HG02623 (cell line): Measurements from ENCODE around the gene FBP1.
"Not testable (repeated sequence)": the region's sequence is repeated elsewhere in the genome, so short reads cannot be mapped to it uniquely, and the experiment has no call there.

Experiments used
- ATAC-seq: cut with Tn5 transposase; IDR thresholded peaks from one replicate; pipeline ENCODE4 v1.9.1; 2021; ENCODE audit warnings: moderate library complexity; ENCODE audit not compliant: unreplicated experiment

The FBP1 gene

DNA sequence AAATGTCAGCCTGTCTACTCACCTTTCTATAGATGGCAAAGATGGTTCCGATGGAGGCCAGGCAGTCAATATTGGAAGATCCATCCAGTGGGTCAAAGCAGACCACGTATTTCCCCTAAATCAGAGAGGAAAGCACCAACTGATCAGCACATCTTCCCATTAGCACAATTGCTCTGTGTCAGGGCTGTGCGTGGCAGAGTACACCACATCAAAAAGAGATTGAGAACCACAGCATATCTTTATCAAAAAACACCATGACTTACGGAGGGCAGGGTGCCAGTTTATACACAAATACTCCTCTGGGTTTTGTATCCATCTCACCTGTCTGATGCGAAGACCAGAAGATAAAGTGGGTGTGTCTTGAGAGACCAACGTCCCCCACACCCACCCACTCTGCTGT lies 54.8 kb downstream of the FBP1 start:
- ATAC-seq, result no peak

DNA sequence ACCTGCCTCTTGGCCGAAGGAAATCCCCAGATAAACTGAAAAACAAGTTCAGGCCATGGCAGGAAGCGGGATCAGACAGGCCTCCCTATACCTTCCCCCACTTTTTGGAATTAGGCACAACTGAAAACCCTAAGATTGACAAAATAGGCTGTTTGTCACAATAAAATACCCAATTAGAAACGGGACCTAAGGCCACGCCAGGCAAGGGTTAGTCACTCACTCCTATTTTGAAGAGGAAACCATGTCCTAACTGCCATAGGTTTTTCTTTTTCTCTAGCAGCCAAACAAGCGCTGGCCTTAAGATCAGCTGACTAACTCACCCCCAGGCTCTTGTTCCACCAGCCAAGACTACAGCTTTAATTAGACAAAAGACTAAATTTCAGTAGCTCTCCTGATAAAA lies 57.6 kb downstream of the FBP1 start:
- no peak for ATAC-seq

GRCh38 chr9:94577571-94577970 lies 61.7 kb downstream of the FBP1 start:
- ATAC-seq, result no peak

- ATAC-seq, result no peak
Measured at GRCh38 chr9:94577036-94577435, 62.3 kb downstream of the FBP1 start.

DNA sequence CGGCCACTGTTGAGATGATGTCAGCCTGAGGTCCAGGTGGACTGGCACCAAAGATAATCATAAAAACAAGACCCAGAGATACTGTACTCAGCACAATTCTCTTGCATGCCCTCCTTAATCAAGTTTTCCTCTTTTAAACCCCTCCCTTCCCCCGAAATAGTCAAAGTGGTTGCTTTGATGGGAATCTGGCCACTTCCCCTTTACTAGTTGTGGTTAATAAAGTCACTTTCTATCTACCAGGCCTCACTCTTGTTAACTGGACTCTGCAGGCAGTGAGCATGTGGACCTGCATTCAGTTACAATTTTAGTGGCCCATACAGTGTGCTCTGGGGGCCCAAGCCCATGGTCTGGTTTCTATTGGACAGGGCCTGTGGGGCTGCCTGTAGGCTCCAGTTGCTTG lies 63.2 kb downstream of the FBP1 start:
- ATAC-seq, result no peak

DNA sequence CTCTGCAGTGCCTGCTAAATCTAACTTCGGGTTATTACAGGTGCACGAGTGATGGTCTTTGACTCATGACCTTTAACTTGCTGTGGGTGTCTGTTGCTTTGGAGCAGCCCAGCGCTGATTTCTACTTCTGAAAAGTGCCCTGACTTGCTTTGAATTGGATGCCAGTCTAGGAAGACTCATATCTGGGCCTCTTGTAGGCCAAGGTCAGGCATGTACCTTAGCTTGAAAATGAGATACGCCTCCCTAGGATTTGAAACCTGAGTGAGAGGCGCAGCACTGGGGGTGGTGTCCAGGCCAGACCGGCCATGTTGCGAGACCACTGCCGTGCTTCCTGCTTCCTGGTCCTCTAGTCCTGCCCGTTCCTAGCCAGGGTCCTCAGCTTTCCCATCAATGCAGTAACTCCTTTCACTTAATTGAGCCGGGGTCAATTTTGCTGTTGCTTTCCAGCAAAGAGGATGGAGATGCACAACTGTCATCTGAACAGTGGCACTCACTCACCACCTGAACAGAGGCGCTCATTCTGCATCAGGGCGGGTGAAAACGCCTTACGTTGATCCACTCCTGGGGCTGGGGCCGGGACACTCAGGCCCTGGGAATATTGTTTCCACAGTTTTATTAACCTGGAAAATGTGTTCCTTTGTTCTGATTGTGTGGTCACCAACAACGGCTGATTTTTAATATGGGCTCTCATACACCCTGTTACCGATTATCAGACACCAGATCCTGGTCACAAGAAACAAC lies 70.2 kb downstream of the FBP1 start:
- no peak for ATAC-seq

- ATAC-seq, result no peak
Measured at GRCh38 chr9:94568250-94568889, 70.9 kb downstream of the FBP1 start.

- ATAC-seq, result no peak
Measured at GRCh38 chr9:94567271-94567670, 72.0 kb downstream of the FBP1 start.

DNA sequence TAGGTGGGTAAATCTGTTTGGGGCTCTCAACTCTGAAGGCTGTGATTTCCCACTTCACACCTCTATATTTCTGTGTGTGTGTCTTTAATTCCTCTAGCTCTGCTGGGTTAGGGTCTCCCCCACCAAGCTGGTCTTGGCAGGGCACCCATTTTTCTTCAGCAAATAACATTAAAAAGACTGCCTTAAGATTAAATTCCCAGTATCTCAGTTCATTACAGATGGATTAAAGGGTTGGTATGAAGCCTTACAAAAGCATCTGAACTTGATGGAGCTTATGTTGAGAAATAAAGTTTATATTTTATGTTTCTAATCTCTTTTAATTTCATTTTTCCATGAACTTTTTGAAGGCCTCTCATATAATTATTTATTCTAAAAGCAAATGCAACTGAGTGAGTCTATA lies 72.8 kb downstream of the FBP1 start:
- no peak for ATAC-seq

GRCh38 chr9:94564279-94564678 lies 75.0 kb downstream of the FBP1 start:
- not testable (repeated sequence) for ATAC-seq

GRCh38 chr9:94563548-94563947 lies 75.8 kb downstream of the FBP1 start:
- no peak for ATAC-seq

DNA sequence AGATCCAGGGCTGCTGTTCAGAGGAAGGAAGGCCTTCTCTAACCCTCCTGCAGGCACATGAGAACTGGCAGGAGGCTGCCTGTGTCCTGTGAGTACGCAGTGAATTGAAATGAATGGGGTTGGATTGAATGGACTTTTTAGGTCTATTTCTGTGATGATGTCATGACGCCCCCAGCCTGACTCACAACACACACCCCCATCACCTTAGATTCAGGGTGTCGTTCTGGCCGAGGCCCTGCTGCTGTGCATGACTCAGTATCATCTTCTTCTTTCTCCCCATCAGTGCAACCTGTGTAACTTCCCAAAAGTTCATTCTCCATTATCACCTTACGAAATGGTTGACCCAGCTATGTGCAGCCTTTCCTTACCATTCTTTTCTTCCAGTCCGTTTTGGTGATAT lies 79.1 kb downstream of the FBP1 start:
- ATAC-seq, result no peak

DNA sequence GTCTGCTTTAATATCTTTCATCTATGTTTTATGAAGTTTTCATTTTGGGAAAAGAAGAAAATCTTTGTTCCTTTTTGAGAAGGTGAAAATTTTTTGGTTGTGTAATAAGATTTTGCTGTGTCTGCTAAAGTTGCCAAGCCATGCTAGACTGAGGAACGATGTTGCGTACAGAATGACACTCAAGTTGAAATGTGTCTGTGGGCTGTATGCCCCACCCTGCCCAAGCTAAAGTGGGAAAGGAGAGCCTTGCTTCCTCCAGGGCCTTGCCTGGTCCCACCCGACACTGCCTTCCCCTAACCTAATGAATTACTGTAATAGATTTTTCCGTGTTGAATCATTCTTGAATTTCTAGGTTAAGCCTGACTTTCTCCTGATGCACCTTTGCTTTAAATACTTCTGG lies 81.9 kb downstream of the FBP1 start:
- no peak for ATAC-seq

DNA sequence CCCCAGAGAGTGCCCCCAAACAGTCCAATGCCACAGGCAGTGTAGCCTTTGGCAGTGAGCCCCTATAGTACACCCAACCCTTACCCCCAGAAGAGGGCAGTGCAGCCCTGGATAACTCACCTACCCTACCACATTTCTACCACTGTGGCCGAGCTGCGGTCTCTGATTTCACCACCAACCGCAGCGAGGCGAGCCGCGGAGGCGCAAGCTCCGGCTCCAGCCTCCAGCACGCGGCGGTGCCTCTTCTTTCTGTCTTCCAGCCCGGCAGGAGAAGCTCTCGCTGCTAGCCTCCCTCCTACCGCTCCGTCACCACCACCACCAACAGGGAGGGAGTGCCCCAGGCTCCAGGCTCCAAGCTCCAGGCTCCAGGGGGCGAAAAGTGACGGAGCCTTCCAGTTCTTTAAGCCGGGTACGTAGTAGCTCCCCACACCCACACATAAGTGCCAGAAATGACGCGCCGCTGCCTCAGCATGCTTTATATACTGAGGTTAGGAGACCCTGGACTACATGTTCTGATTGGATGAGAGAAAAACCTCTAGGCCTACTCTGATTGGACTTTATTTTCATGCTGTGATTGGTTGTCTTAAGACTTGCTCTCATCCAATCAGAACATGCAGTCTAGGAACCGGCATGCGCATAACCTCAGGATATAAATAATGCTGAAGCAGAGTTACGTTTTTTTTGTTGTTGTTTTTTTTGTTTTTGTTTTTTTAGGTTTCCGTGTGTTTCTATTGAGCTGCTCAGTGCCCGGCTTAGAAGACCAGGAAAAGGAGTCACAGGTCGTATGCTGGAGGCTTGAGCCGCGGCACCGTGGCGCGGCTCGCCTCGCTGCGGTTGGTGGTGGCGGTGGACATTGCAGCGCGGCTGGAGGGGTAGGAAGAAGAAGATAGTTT lies 84.6 kb downstream of the FBP1 start, which contains the start of gene PCAT7:
Gene PCAT7 (plus strand): TSS at position 645 of the 893 bp plus-strand sequence.
- ATAC-seq, result no peak

DNA sequence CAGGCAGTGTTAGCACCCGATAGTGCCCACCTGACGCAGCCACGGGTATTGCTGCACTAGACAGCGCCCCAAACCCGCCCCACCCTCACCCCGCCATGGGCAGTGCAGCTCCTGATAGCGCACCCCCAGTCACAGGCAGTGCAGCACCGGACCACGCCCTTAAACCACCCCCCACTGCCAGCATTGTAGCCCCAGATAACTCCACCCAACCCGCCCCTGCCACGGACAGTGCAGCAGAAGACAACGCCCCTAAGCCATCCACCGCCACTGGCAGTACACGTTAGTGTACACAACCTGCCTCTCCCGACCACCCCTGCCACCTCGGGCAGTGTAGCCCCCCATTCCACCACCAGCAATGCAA lies 85.3 kb downstream of the FBP1 start:
- no peak for ATAC-seq
